ENCODE data around the gene ANXA9.

- TF ChIP-seq CTCF (IDR thresholded peaks at IDR 0.05; ENCODE audit: insufficient read depth, low read length) (no peak), POLR2AphosphoS5 (IDR thresholded peaks at IDR 0.05; ENCODE audit: low read depth) (no peak)
Measured at GRCh38 chr1:151011154-151011850, 29.2 kb downstream of the ANXA9 start.
